Body of pancreas (tissue), 4 donors: ENCODE measurements around the gene TEDC2.

Source experiments
- CTCF ChIP-seq, 7 experiments: fragments of 450-650 bp in 4 of 7; fragments of 200-600 bp in 3 of 7; sonication (generic) in 3 of 7; IDR thresholded peaks; one replicate each; pipeline ENCODE4 v1.5.1; 2016 to 2019; ENCODE audit warnings: antibody characterized with exemption in 7 of 7
- POLR2A ChIP-seq, 3 donors: fragments of 450-650 bp; IDR thresholded peaks; one replicate each; pipeline ENCODE4 v1.6.1; 2016; ENCODE audit warnings: antibody characterized with exemption in 3 of 3, mild to moderate bottlenecking in 2 of 3

GRCh38 chr16:2490190-2491105 lies 30.5 kb downstream of the TEDC2 start:
- TF ChIP-seq CTCF (IDR thresholded peaks at IDR 0.05) = no peak
- no peak for TF ChIP-seq POLR2A (IDR thresholded peaks at IDR 0.05)
